GM19099 (cell line): ENCODE results near the gene PIH1D1.

Experiments
- POLR2A ChIP-seq: IDR thresholded peaks from 3 replicates; pipeline ENCODE4 v1.6.1; 2011; ENCODE audit warnings: low read depth; ENCODE audit not compliant: insufficient read length; ENCODE audit errors: extremely low read depth

The PIH1D1 gene

DNA sequence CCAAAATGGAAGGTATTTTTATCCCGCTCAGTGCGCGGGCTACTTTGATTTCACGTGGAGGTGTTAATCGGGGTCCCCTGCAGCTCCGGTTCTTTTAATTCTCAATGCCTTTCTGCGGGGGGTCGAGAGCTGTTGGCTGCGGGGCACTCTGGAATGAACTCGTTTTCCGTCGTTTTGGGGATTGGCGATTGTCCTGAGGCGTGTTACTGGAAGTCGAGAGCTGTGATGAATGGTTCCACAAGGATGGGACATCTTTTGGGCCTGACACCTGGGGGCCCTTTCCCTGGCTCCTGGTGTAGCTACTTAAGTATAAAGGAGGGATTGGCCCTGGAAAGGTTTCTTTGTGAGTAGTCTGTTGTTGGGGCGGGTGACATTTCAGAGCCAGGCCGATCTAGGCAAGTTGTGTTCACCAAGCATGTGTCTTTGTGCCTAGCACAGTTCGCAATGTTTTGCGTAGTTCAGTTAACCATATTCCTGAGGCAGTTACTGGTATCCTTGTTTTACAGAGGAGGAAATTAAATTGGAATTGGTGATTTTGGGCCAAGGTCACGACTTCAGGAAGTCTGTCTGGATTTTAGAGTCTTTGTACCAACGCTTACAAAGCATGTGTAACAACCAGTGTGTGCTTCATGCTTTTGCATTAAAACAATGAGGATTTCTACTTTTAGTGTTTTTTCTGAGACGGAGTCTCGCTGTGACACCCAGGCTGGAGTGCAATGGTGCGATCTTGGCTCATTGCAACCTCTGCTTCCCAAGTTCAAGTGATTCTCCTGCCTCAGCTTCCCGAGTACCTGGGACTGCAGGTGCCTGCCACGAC lies 36.6 kb upstream of the PIH1D1 start:
- TF ChIP-seq POLR2A = no peak

DNA sequence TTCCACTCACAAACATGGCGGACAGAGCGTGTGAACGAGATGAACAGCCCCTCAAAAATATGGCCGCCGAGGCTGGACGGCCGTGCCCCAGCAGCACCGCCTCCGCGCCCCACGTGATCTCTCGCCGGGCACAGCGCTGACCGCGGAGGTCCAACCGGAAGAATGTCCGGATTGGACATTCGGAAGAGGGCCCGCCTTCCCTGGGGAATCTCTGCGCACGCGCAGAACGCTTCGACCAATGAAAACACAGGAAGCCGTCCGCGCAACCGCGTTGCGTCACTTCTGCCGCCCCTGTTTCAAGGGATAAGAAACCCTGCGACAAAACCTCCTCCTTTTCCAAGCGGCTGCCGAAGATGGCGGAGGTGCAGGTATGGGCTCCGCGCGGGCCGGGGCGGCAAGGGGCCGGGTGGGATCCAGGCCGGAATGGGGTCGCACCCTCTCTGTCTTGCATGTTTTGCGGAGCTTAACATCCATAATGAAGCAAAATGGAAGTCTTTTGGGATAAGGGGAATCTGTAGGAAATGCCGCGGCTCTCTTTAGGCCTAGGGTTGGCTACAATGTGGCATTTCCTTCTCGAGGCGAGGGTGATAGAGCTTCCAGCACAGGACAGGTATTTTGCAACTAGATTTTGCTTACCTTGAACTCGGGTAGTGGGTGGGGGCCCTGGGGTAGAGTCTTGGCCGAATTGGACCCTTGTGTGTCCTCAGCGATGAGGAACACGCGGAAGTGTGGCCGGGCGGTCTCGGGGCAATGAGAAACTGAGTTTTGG lies 35.8 kb upstream of the PIH1D1 start, which contains the start of gene RPL13A:
Gene RPL13A (plus strand): TSS at position 332 of the 769 bp plus-strand sequence. CDS start 22 bp downstream, at position 354.
- peak; percentile 99 for TF ChIP-seq POLR2A

DNA sequence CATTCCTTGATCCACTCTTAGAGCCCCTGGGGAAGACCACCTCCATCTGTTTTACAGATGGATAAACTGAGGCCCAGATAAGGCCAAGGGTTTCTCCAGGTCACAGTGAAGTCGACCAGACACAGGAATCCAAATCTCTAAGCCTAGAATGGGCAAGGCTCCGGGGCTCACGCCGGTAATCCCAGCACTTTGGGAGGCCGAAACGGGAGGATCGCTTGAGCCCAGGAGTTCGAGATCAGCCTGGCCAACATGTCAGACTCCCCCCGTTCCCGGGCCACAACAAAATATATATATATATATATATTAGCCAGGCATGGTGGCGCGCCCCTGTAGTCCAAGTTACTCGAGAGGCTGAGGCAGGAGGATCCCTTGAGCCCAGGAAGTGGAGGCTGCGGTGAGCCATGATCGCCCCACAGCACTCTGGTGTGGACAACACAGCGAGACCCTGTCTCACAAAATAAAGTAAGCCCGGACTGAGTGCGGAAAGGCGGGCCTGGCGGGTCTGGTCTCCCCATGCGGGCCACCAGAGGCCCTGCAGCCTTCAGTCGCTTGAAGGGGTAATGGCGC lies 35.2 kb upstream of the PIH1D1 start:
- no peak for TF ChIP-seq POLR2A

DNA sequence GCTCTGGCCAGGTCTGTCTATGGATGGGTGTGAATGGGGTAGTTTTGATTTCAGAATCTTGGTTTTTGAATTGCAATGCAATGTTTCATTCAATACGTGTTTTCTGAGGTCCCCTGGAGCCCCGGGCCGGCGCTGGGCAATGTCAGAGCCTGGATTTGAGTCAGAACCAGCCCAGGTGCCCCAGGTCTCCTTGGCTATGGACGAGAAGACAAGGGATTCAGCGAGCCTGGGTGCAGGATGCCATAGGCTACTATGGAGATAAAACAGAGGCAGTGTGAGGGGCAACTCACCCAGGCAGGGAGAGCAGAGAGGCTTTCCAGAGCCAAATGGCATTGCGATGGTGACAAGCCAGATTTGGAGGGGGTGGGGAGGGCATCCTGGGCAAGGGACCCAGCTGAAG lies 34.6 kb upstream of the PIH1D1 start:
- no peak for TF ChIP-seq POLR2A

DNA sequence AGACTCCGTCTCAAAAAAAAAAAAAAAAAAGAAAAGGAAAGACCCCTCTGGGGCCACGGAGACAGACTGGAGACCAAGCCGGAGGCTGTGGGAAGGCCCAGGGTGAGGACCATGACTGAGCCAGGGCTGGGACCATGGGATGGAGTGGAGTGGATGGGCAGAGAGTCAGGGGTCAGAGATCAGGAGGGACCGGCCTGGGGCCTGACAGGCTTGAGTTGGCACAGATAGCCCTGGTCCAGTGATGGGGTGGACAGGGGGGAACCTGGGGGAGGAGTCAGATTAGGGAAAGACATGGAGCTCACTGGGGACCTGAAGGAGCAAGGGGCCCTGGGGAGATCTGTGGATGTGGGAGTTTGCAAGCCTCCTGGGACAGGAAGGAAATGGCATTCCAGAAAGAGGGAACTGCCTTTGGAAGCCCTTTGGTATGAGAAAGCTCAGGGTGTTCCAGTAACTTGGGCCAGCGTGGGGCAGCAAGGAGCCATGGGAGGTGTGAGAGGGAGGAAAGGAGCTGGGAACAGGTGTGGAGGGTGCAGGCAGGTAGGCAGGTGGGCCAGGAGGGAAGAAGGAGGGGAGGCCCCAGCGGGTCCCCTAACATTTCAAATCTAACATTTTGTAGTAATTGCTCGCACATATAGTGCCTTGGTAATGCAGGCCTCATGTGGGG lies 29.5 kb upstream of the PIH1D1 start:
- no peak for TF ChIP-seq POLR2A

DNA sequence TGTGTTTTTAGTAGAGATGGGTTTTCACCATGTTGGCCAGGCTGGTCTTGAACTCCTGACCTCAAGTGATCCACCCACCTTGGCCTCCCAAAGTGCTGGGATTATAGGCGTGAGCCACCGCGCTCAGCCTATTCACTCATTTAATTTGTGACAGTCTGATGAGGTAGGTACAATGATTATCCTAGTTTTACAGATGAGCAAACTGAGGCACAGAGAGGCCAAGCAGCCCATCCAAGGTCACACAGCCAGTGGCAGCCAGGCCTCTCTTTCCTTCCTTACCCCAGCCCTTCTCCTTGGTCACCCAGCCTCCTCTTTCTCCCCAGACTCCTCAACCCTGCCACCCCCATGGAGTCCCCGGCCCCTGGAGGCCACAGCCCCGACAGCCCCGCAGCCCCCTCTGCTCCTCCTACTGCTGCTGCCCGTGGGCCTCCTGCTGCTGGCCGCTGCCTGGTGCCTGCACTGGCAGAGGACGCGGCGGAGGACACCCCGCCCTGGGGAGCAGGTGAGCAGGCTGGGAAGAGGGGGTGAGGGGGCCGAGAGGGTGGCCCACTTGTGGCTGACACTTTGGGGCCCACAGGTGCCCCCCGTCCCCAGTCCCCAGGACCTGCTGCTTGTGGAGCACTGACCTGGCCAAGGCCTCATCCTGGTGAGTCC lies 28.5 kb upstream of the PIH1D1 start:
- no peak for TF ChIP-seq POLR2A

DNA sequence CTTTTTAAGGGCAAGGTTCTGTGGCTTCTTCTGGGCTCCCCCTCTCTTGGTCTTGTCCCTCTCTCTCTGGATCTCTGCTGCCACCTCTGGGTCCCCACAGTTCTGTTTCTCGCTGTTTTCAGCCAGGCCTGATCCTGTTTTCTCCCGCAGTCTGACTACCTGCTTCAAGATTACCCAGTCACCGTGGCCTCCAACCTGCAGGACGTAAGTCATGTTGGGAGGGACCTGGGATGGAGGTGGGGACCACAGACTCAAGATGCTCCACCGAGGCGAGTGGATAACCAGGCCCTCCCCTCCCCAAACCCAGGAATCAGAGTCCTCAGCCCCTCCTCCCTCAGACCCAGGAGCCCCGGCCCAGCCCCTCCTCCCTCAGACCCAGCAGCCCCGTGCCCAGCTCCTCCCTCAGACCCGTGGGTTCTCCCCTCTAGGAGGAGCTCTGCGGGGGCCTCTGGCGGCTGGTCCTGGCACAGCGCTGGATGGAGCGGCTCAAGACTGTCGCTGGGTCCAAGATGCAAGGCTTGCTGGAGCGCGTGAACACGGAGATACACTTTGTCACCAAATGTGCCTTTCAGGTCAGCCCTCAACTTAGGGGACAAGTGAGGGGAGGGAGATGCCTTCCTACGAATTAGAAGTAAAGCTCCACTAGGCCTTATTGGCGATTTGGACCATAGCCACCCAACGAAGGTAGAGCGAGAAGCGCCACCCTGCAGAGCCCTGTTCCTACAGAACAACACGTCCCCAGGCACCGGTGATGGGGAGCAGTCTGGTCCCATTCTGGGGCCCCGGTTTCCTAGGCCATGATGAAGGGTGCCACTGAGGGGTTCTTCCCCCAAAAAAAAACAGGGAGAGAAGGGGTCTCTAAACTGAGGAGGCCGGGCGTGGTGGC lies 24.6 kb upstream of the PIH1D1 start:
- no peak for TF ChIP-seq POLR2A

DNA sequence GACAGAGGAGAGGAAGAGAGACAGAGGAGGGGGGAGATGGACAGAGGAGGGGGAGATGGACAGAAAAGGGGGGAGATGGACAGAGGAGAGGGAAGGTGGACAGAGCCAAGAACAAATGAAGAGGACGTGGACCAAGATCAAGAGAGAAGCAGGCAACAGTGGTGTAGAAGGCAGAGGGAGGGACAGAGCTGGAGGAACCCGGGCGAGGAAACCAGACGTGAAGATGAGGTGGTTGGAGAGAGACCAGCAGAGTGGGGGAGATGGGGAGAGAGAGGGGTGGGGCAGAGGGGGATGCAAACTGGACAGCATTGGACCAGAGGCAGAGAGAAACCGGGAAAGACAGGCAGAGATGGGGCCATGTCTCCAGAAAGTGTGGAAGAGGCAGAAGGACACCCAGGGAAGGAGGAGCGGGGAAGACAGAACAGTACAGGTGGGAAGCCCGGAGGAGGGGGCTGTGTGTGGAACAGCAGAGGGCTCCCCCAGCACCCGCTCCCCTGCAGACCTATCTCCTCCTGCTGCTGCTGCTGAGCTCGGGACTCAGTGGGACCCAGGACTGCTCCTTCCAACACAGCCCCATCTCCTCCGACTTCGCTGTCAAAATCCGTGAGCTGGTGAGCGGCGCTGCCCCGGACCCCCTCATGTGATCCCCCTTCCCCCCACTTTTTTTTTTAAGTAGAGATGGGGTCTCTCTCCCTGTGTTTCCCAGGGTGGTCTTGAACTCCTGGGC lies 23.7 kb upstream of the PIH1D1 start:
- TF ChIP-seq POLR2A = no peak

DNA sequence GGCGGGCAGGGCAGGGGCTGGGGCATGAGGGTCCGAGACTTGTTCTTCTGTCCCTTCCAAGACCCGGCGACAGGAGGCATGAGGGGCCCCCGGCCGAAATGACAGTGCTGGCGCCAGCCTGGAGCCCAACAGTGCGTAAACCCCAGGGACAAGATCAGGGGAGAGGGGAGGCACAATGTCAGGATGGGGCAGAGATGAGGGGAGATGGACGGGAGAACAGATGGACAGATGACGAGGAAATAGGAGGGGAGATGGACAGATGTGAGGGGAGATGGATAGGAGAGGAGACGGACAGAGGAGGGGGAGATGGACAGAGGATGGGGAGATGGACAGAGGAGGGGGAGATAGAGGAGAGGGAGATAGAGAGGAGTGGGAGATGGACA lies 22.9 kb upstream of the PIH1D1 start:
- TF ChIP-seq POLR2A = no peak

DNA sequence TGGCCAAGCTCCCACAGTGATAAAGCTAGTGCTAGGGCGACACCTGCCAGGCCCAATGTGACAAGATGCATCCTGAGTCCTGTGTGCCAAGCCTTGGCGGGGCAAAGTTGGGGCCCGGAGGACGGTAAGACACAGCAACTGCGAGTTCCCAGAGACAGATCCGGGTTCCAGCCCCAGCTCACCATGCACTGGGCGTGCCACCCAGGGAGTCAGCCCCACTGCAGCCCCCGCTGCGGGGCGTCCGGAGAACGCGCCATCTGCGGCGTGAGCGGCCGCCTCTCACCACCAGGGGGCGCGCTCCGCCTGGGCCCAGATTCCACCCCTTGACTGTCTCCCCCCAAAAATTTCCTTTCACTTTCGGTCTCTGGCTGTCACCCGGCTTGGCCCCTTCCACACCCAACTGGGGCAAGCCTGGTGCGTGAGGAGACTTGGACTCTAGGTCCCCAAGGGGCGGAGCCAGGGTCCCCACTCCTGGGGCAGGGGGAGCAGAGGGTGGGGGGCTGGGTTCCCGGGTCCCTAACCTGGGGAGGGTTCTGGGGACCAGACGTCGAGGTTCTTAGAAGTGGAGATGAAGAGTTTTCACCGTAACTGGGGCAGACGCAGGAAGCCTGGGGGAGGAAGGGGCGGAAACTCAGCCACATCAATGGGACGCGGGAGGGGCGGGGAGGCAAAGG lies 22.4 kb upstream of the PIH1D1 start, which contains the start of gene FLT3LG:
Gene FLT3LG (plus strand): TSS at position 348 of the 674 bp plus-strand sequence. CDS start 425 bp downstream, outside the sequence.
- TF ChIP-seq POLR2A = peak; percentile 64

DNA sequence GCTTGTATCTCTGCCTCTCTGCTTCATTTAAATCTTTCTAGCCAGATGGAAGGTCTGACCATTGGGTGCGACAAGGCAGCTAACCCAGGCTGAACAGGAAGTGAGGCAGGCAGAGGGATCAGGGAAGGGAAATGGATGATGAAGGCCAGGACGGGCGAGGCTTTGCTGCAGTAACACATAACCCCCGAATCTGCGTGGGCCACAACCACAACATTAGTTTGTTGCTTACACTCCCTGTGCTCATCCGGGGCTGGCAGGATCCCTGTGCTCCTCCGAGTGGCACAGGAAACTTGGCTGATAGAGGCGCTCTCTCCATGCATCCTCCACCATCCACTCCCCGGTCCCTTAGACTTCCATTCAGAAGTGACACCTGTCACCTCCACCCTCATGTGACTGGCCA lies 21.3 kb upstream of the PIH1D1 start:
- TF ChIP-seq POLR2A = no peak

DNA sequence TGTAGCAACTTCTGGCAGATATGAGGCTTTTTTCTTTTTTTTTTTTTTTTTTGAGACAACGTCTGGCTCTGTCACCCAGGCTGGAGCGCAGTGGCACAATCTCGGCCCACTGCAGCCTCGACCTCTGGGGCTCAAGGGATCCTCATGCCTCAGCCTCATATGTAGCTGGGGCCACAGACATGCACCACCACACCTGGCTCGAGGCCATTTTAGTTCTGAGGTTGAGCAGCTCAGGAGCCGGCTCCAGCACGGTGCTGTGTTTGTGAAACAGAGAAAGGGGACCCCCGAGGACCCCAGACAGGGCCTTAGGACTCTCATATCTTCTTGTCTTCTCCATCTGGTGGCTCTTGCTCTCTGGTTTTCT lies 19.0 kb upstream of the PIH1D1 start:
- no peak for TF ChIP-seq POLR2A

DNA sequence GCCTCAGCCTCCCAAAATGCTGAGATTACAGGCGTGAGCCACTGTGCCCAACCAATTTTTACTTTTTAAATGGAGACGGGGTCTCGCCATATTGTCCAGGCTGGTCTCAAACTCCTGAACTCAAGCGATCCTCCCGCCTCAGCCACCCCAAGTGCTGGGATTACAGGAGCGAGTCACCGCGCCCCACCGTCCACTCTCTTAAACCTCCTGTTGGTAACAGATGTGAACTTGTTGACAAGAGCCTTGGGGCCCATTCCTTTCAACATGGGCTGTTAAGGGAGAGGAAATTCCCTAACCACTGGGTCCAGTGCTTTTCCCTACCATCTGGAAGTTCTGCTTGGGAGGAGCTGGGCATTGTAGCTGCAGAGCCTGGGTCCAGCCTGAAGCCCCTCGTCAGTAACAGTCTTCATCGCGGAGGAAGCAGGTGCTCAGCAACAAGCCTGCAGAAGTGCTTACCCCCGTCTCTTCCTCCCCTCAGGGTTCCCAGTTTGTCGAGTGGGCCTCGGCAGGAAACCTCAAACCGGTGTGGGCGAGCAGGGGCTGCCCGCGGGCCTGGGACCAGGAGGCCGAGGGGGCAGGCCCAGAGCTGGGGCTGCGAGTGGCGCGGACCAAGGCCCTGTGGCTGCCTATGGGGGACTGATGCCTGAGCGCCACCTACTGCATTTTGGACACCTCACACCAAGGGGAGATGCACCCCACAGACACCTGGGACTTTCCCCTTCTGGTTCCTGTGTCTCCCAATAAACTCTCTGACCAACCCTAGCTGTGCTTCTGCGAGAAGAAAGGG lies 18.4 kb upstream of the PIH1D1 start:
- TF ChIP-seq POLR2A = peak; percentile 30
